GM23338 (cell line): ENCODE data around the gene FFAR3. TPM values are rescaled to one million over a fixed set of nuclear protein-coding genes. Genes with fewer than 3 reads are reported as not detected.

ENCODE experiments used
- ATAC-seq: fragments of 200-7000 bp; cut with Tn5 transposase; 3 replicates; pipeline ENCODE4 v1.9.1; 2020
- DNase-seq: peaks from one replicate; pipeline ENCODE4 v3.0.0-alpha.2; 2015; ENCODE audit warnings: low spot score
- H2AFZ ChIP-seq: fragments of 200-600 bp; sonication (generic); 2 replicates; pipeline ENCODE4 v1.8.0; 2016; ENCODE audit warnings: antibody characterized with exemption, mild to moderate bottlenecking, moderate library complexity
- H3F3A ChIP-seq: fragments of 200-600 bp; sonication (generic); replicated peaks from 2 replicates; pipeline ENCODE4 v1.8.0; 2017; ENCODE audit warnings: antibody characterized with exemption, mixed run types, low read depth
- H3K27ac ChIP-seq: fragments of 200-600 bp; sonication (generic); 2 replicates; pipeline ENCODE4 v1.6.1; 2016; ENCODE audit warnings: low read depth
- H3K27me3 ChIP-seq: fragments of 200-600 bp; sonication (generic); 2 replicates; pipeline ENCODE4 v1.8.0; 2016; ENCODE audit warnings: mild to moderate bottlenecking, mixed run types, moderate library complexity; ENCODE audit not compliant: insufficient read depth
- H3K36me3 ChIP-seq: fragments of 200-600 bp; sonication (generic); 2 replicates; pipeline ENCODE4 v1.8.0; 2016; ENCODE audit warnings: mild to moderate bottlenecking; ENCODE audit not compliant: insufficient read depth
- H3K4me1 ChIP-seq: fragments of 200-600 bp; sonication (generic); 2 replicates; pipeline ENCODE4 v1.8.0; 2016; ENCODE audit warnings: mild to moderate bottlenecking, moderate library complexity; ENCODE audit not compliant: insufficient read depth
- H3K4me2 ChIP-seq: fragments of 200-600 bp; sonication (generic); 2 replicates; pipeline ENCODE4 v1.7.1; 2017; ENCODE audit warnings: mixed run types
- H3K4me3 ChIP-seq: fragments of 200-600 bp; sonication (generic); 2 replicates; pipeline ENCODE4 v1.6.1; 2016; ENCODE audit warnings: mixed run types
- H3K79me2 ChIP-seq: fragments of 200-600 bp; sonication (generic); replicated peaks from 2 replicates; pipeline ENCODE4 v1.8.0; 2017; ENCODE audit warnings: mild to moderate bottlenecking; ENCODE audit not compliant: insufficient read depth
- H3K9me2 ChIP-seq: fragments of 200-600 bp; sonication (generic); 2 replicates; pipeline ENCODE4 v1.8.0; 2017; ENCODE audit not compliant: insufficient read depth
- H4K20me1 ChIP-seq: fragments of 200-600 bp; sonication (generic); replicated peaks from 2 replicates; pipeline ENCODE4 v1.8.0; 2017; ENCODE audit warnings: mild to moderate bottlenecking; ENCODE audit not compliant: insufficient read depth
- H3K27ac Mint-ChIP-seq: 2 replicates; pipeline ENCODE4 v1.8.0; 2020; ENCODE audit warnings: inconsistent platforms, mild to moderate bottlenecking, moderate library complexity, mixed read lengths
- H3K27me3 Mint-ChIP-seq: 3 replicates; pipeline ENCODE4 v1.8.0; 2022; ENCODE audit warnings: low read depth, mild to moderate bottlenecking, moderate library complexity, mixed read lengths, inconsistent platforms; ENCODE audit not compliant: insufficient read depth, poor library complexity
- H3K36me3 Mint-ChIP-seq: 3 replicates; pipeline ENCODE4 v1.8.0; 2021; ENCODE audit warnings: low read depth, mild to moderate bottlenecking, inconsistent platforms, moderate library complexity, mixed read lengths
- H3K4me1 Mint-ChIP-seq: 3 replicates; pipeline ENCODE4 v1.8.0; 2020; ENCODE audit warnings: mild to moderate bottlenecking, inconsistent platforms, mixed read lengths
- H3K4me3 Mint-ChIP-seq: 3 replicates; pipeline ENCODE4 v1.8.0; 2021; ENCODE audit warnings: moderate library complexity, mild to moderate bottlenecking, inconsistent platforms, mixed read lengths
- H3K9me3 Mint-ChIP-seq: 3 replicates; pipeline ENCODE4 v1.8.0; 2020; ENCODE audit warnings: moderate library complexity, mild to moderate bottlenecking, inconsistent platforms, mixed read lengths
- EZH2phosphoT487 ChIP-seq: fragments of 200-600 bp; sonication (generic); IDR thresholded peaks from one replicate; pipeline ENCODE4 v1.8.1; 2018; ENCODE audit warnings: antibody characterized with exemption; ENCODE audit not compliant: unreplicated experiment
- POLR2AphosphoS5 ChIP-seq: IDR thresholded peaks from 2 replicates; pipeline ENCODE4 v1.6.1; 2016; ENCODE audit warnings: antibody characterized with exemption, low read depth
- REST ChIP-seq: IDR thresholded peaks from one replicate; pipeline ENCODE4 v1.6.1; 2018; ENCODE audit warnings: antibody characterized with exemption; ENCODE audit not compliant: unreplicated experiment
- ZNF462 ChIP-seq: fragments of 250-450 bp; sonication (Bioruptor Pico); IDR thresholded peaks from 2 replicates; pipeline ENCODE4 v1.5.0; 2020; ENCODE audit warnings: mild to moderate bottlenecking, moderate library complexity
- polyA plus RNA-seq: library from polyadenylated mRNA; unstranded; fragments of >200 nt; fragmentation: Nextera tagmentation; extraction: Ambion mirVana; gene quantifications from 2 replicates; pipeline ENCODE4 v1.2.1, GENCODE V29; 2016
- total RNA-seq: library from RNA; depleted of rRNA; stranded (reverse); fragments of >200 nt; shearing (Covaris generic); gene quantifications from 2 replicates; pipeline ENCODE4 v1.2.3, GENCODE V29; 2014

FFAR3 gene
- total and polyA plus RNA-seq, 2 experiments from 2014 or later = 0.35 TPM; not detected in 1

DNA sequence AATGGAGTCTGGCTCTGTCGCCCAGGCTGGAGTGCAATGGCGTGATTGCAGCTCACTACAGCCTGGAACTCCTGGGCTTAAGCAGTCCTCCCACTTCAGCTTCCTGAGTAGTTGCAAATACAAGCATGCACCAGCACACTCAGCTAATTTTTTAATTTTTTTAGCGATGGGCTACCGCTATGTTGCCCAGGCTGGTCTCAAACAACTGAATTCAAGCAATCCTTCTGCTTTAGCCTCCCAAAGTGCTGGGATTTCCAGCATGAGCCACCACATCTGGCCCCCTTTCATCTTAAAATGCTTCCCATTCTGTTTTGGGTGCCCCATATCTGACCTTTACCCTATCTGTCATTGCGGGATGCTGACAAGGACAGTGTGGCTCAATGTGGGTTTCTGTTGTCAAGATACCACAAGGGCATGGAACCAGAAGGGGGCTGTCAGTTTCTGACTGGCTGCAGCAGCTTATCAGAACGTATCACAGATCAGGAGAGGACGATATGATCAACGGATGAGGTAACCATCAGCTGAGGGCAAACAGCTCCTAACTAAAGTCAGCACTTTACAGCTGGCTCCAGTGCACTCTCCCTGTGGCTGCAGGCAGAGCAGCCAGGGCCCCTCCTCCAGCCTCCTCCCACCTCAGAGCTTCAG, 45.0 kb downstream of the FFAR3 start (continued):
- TF ChIP-seq ZNF462 = no peak
- TF ChIP-seq REST = no peak

DNA sequence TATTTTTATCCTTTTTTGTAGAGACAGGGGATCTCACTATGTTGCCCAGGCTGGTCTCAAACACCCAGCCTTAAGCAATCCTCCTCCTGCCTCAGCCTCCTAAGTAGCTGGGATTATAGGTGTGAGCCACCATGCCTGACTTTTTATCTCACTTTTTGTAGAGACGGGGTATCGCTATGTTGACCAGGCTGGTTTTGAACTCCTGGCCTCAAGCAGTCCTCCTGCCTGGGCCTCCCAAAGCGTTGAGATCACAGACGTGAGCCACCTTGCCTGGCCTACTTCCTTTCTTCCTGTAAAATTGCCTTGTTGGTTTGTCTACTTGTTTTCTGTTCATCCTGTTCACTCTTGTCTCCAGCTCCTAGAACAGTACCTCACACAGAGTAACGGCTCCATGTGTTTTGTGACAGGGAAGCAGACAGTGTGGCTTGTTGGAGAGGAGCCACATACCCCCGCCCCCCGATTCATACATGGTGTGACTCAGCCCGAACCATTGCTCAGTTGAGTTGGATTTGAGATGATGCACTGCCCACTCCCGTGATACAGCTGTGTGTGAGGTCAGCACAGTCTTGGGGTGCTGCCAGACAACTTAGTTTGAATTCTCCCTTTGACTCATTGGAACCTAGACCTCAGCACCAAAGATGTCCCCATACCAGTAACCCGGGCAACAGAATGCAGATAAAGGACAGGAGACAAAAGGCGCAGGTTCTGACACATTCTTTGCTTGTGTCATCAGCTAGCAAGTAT, 46.8 kb downstream of the FFAR3 start:
- no peaks in the 10 kb centered on the region for H4K20me1 ChIP-seq
- no peaks in the 10 kb centered on the region for H3K4me1 ChIP-seq
- Mint-ChIP-seq H3K4me3 (no peak overlapping the region), H3K27me3 (peaks cover 11% of the 10 kb centered on the region), H3K9me3 (peaks cover 3% of the 10 kb centered on the region; the same call in 1 of the 3 replicates), H3K36me3 (no peaks in the 10 kb centered on the region), H3K4me1 (no peaks in the 10 kb centered on the region), H3K27ac (no peak overlapping the region)
- no peak overlapping the region for H3K27ac ChIP-seq
- no peaks in the 10 kb centered on the region for H3K9me2 ChIP-seq
- H2AFZ ChIP-seq = no peak overlapping the region
- no peaks in the 10 kb centered on the region for H3K36me3 ChIP-seq
- no peaks in the 10 kb centered on the region for H3K27me3 ChIP-seq
- H3K4me2 ChIP-seq = no peak overlapping the region
- H3K4me3 ChIP-seq = no peak overlapping the region
- H3K79me2 ChIP-seq = no peaks in the 10 kb centered on the region
- peak; percentile 63 for DNase-seq
- ATAC-seq = peak; percentile 22; the same call in 1 of the 3 replicates
- no peaks in the 10 kb centered on the region for H3F3A ChIP-seq
- TF ChIP-seq POLR2AphosphoS5 = no peak
- TF ChIP-seq EZH2phosphoT487 = no peak
